NB4 (cell line): ENCODE measurements around the gene GOLGA6C.

Source experiments
- MYC ChIP-seq: IDR thresholded peaks from 2 replicates; pipeline ENCODE4 v1.6.1; 2011; ENCODE audit warnings: low read depth, low read length
- TF ChIP-seq, protein P1 (sequence below): IDR thresholded peaks from one replicate; pipeline ENCODE4 v1.5.1; 2012; ENCODE audit warnings: low read depth, low read length

- TF ChIP-seq, protein P1, sequence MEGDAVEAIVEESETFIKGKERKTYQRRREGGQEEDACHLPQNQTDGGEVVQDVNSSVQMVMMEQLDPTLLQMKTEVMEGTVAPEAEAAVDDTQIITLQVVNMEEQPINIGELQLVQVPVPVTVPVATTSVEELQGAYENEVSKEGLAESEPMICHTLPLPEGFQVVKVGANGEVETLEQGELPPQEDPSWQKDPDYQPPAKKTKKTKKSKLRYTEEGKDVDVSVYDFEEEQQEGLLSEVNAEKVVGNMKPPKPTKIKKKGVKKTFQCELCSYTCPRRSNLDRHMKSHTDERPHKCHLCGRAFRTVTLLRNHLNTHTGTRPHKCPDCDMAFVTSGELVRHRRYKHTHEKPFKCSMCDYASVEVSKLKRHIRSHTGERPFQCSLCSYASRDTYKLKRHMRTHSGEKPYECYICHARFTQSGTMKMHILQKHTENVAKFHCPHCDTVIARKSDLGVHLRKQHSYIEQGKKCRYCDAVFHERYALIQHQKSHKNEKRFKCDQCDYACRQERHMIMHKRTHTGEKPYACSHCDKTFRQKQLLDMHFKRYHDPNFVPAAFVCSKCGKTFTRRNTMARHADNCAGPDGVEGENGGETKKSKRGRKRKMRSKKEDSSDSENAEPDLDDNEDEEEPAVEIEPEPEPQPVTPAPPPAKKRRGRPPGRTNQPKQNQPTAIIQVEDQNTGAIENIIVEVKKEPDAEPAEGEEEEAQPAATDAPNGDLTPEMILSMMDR: no peak
- no peak for TF ChIP-seq MYC
Observed at GRCh38 chr15:75215107-75216004, 42.8 kb upstream of the GOLGA6C start.
